Caco-2 (cell line): ENCODE results near the gene WDR59. TPM values are rescaled to one million over a fixed set of nuclear protein-coding genes. Genes with fewer than 3 reads are reported as not detected.

Source experiments
- BruUV-seq: library from RNA; stranded (reverse); fragments of 400-500 nt; replicated peaks from 2 replicates; lab custom pipeline; 2021; lab: Mats Ljungman, UMichigan
- CTCF ChIA-PET: fragments of 300-600 bp; sonication (Branson Sonifier 250); formaldehyde crosslinking; loops from one replicate; lab custom pipeline; 2022; ENCODE audit warnings: antibody characterized with exemption; lab: Charles Lee
- POLR2A ChIA-PET: fragments of 300-600 bp; sonication (Branson Sonifier 250); formaldehyde crosslinking; loops from one replicate; lab custom pipeline; 2022; ENCODE audit warnings: antibody characterized with exemption; lab: Charles Lee
- DNase-seq, 2 experiments: peaks; one replicate each; pipeline versions ENCODE4 v3.0.0 to v3.0.0-alpha.2; 2020 to 2022
- H3K27me3 ChIP-seq: replicated peaks from 2 replicates; pipeline ENCODE4 v1.6.0; 2011; ENCODE audit warnings: low read length; ENCODE audit not compliant: control insufficient read depth, insufficient read depth
- H3K36me3 ChIP-seq: 2 replicates; pipeline ENCODE4 v1.5.1; 2011; ENCODE audit warnings: low read length; ENCODE audit not compliant: control insufficient read depth, insufficient read depth
- H3K4me1 ChIP-seq: fragments of 250-450 bp; sonication (Bioruptor Pico); 2 replicates; pipeline ENCODE4 v1.5.1; 2020; ENCODE audit warnings: mild to moderate bottlenecking
- H3K4me3 ChIP-seq: 2 replicates; pipeline ENCODE4 v1.5.1; 2011; ENCODE audit warnings: low read depth, mild to moderate bottlenecking, control low read depth, low read length
- H3K9me3 ChIP-seq: fragments of 250-450 bp; sonication (Bioruptor Pico); 2 replicates; pipeline ENCODE4 v1.5.1; 2020; ENCODE audit warnings: mild to moderate bottlenecking, moderate library complexity
- H3K27ac Mint-ChIP-seq: one replicate; pipeline ENCODE4 v1.8.0; 2022; ENCODE audit warnings: mixed read lengths; ENCODE audit not compliant: unreplicated experiment
- H3K27me3 Mint-ChIP-seq: one replicate; pipeline ENCODE4 v1.8.0; 2022; ENCODE audit warnings: mixed read lengths; ENCODE audit not compliant: insufficient read depth, unreplicated experiment
- H3K36me3 Mint-ChIP-seq: one replicate; pipeline ENCODE4 v1.8.0; 2022; ENCODE audit warnings: mild to moderate bottlenecking, mixed read lengths; ENCODE audit not compliant: insufficient read depth, unreplicated experiment
- H3K4me1 Mint-ChIP-seq: one replicate; pipeline ENCODE4 v1.8.0; 2022; ENCODE audit warnings: low read depth, mixed read lengths; ENCODE audit not compliant: unreplicated experiment
- H3K4me3 Mint-ChIP-seq: one replicate; pipeline ENCODE4 v1.8.0; 2022; ENCODE audit warnings: mild to moderate bottlenecking, moderate library complexity, mixed read lengths; ENCODE audit not compliant: unreplicated experiment
- H3K9me3 Mint-ChIP-seq: one replicate; pipeline ENCODE4 v1.8.0; 2022; ENCODE audit warnings: mixed read lengths; ENCODE audit not compliant: unreplicated experiment
- intact Hi-C: fragments of 100-400 bp; cut with micrococcal nuclease; formaldehyde crosslinking; loops from one replicate; pipeline ENCODE4 v1.10.0; 2022; ENCODE audit not compliant: unreplicated experiment
- total RNA-seq: library from RNA; stranded (reverse); gene quantifications from 2 replicates; pipeline ENCODE4 v1.2.3, GENCODE V29; 2022
- TF ChIP-seq, protein P1 (sequence below), 2 experiments: fragments of 200-600 bp in 1 of 2; IDR thresholded peaks; 1 replicate in 1 of 2; 2 replicates in 1 of 2; pipeline versions ENCODE4 v1.5.1 to v1.8.0; 2011 to 2022; ENCODE audit warnings: antibody characterized with exemption in 1 of 2, control low read depth in 1 of 2, inconsistent platforms in 1 of 2, low read depth in 1 of 2, low read length in 1 of 2, mild to moderate bottlenecking in 1 of 2, moderate library complexity in 1 of 2; ENCODE audit not compliant: insufficient read depth in 1 of 2, severe bottlenecking in 1 of 2, unreplicated experiment in 1 of 2

The WDR59 gene
- total RNA-seq, 1 experiment from 2014 or later, result 148 TPM

DNA sequence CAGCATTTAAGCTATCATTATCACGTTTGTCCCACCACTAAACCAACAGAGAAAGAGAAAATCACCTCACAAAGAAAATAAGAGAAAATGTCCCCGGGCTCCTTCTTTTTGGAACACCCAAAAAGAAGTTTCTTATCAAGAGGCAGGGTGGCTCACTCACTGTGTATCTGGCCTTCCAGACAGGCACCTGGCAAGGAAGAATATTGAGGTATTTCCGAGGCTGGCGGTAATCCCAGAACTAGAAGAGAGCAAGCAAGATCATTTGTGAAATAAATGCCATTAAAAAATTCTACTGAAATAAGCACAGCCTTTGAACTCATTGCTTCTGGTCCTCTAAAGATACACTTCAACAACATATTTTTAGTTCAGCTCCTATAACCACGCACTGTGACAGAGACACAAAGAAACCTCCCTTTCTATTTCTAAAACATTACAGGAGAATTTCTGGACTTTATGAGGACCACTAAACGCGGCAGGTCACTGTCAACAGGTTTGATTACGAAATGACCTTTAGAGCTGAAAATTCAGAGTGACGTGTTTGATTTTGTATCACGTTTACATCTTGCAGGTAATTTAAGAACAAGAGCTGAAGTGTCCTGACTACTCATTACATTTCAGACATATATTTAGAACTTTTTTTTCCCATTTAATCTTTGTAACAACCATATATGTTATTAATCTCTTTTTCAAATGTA, 61.0 kb downstream of the WDR59 start:
- H3K4me1 ChIP-seq, result no peaks in the 10 kb centered on the region
- no peak overlapping the region for H3K27ac Mint-ChIP-seq

DNA sequence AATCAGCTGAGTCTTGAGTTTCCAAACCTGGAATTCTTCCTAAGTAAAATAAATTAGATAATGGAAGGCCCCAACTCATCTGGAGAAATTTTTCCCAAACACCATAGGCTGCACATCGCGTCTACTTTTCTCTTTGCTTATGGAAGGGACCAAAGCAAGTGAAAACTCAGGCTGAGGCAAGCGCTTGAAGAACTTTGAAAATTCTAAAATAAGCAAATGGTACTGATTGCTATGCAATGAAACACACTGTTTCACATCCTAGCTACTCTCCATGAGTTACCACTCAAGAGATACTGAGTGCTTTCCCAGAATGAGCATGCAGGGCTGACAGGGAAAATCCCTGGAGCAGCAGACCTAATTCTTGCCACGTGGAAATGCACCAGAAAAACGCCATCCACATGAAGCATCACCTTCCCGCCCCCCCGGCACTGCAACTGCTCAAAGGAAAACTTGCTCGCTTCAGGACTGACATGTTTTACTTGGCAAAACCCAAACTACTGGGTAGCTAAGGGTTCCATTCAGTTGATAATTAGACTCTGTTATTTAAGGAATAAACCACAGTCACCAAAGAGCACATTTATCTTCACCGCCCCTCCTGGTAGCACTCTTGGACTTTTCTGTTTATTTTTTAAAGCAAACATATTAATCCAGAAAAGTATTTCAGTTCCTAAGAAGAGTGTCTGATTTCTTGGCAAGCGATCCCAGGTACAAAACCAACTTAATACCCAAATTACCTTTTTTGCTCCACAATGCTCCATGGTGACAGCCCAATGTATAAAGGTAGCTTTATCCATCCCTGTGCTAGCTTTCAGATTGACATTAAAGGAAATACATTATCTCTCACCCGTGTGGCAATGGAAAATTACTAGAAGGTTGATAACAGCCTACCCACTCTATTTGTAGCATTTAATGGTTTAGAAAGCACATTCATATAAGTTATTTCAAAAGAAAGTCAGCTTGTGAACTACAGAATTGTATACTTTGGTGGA, 62.5 kb downstream of the WDR59 start:
- no peaks in the 10 kb centered on the region for H3K9me3 Mint-ChIP-seq
- Histone ChIP-seq H3K4me3 (no peak overlapping the region), H3K9me3 (no peaks in the 10 kb centered on the region), H3K4me1 (no peaks in the 10 kb centered on the region), H3K36me3 (peaks cover 14% of the 10 kb centered on the region), H3K27me3 (no peaks in the 10 kb centered on the region)
- no peaks in the 10 kb centered on the region for H3K4me1 Mint-ChIP-seq
- no peak for DNase-seq
- CTCF ChIA-PET, result interaction anchor here (1.0 kb wide), 1 partner anchor 188 kb away, joined by 3 read pairs; no protein-coding TSS in a partner anchor
- POLR2A ChIA-PET, result no interaction called here
- no peak overlapping the region for H3K27ac Mint-ChIP-seq
- no peaks in the 10 kb centered on the region for H3K27me3 Mint-ChIP-seq
- no peak overlapping the region for H3K4me3 Mint-ChIP-seq
- intact Hi-C loops, result no loop called here
- TSS peak; percentile 24 for BruUV-seq
- TF ChIP-seq, protein P1, sequence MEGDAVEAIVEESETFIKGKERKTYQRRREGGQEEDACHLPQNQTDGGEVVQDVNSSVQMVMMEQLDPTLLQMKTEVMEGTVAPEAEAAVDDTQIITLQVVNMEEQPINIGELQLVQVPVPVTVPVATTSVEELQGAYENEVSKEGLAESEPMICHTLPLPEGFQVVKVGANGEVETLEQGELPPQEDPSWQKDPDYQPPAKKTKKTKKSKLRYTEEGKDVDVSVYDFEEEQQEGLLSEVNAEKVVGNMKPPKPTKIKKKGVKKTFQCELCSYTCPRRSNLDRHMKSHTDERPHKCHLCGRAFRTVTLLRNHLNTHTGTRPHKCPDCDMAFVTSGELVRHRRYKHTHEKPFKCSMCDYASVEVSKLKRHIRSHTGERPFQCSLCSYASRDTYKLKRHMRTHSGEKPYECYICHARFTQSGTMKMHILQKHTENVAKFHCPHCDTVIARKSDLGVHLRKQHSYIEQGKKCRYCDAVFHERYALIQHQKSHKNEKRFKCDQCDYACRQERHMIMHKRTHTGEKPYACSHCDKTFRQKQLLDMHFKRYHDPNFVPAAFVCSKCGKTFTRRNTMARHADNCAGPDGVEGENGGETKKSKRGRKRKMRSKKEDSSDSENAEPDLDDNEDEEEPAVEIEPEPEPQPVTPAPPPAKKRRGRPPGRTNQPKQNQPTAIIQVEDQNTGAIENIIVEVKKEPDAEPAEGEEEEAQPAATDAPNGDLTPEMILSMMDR (IDR thresholded peaks at IDR 0.05; ENCODE audit: insufficient read depth in 1 of 2, low read depth in 1 of 2, low read length in 1 of 2, severe bottlenecking in 1 of 2, unreplicated experiment in 1 of 2), result no peak
- H3K36me3 Mint-ChIP-seq, result peaks cover 93% of the 10 kb centered on the region

More for the DNA sequence above, 61.0 kb downstream of the WDR59 start:
- Histone ChIP-seq H3K4me3 (no peak overlapping the region), H3K36me3 (peaks cover 14% of the 10 kb centered on the region), H3K27me3 (no peaks in the 10 kb centered on the region), H3K9me3 (no peaks in the 10 kb centered on the region)
- Mint-ChIP-seq H3K36me3 (peaks cover 93% of the 10 kb centered on the region), H3K27me3 (no peaks in the 10 kb centered on the region), H3K4me1 (no peaks in the 10 kb centered on the region), H3K9me3 (no peaks in the 10 kb centered on the region), H3K4me3 (no peak overlapping the region)
- intact Hi-C loops, result no loop called here
- TF ChIP-seq, protein P1 (IDR thresholded peaks at IDR 0.05; ENCODE audit: insufficient read depth in 1 of 2, low read depth in 1 of 2, low read length in 1 of 2, severe bottlenecking in 1 of 2, unreplicated experiment in 1 of 2), result no peak
- CTCF ChIA-PET, result no interaction called here
- no TSS peak for BruUV-seq
- no peak for DNase-seq
- POLR2A ChIA-PET, result interaction anchor here (0.6 kb wide), 1 partner anchor 12 kb away, joined by 5 read pairs; no protein-coding TSS in a partner anchor

DNA sequence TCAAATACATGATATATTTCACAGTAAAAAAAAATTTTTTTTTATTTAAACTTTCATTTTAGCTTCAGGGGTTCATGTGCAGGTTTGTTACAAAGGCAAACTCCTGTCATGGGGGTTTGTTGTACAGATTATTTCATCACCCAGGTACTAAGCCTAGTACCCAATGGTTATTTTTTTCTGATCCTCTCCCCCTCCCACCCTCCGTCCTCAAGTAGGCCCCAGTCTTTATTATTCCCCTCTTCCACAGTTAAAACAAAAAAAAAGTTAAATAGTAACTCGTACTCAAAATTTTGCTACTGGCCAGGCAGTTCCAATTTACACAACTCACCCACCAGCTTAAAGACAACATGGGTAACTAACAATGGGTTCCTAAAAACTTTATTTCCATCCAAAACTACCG, 63.9 kb downstream of the WDR59 start:
- peaks cover 96% of the 10 kb centered on the region for H3K36me3 Mint-ChIP-seq
- no peaks in the 10 kb centered on the region for H3K4me1 Mint-ChIP-seq
- POLR2A ChIA-PET, result no interaction called here
- no peaks in the 10 kb centered on the region for H3K9me3 Mint-ChIP-seq
- no peak overlapping the region for H3K4me3 Mint-ChIP-seq
- Histone ChIP-seq H3K4me1 (no peaks in the 10 kb centered on the region), H3K27me3 (no peaks in the 10 kb centered on the region), H3K9me3 (no peaks in the 10 kb centered on the region), H3K36me3 (peaks cover 14% of the 10 kb centered on the region), H3K4me3 (no peak overlapping the region)
- no peak for DNase-seq
- H3K27ac Mint-ChIP-seq, result no peak overlapping the region
- intact Hi-C loops, result no loop called here
- CTCF ChIA-PET, result no interaction called here
- TF ChIP-seq, protein P1 (IDR thresholded peaks at IDR 0.05; ENCODE audit: insufficient read depth in 1 of 2, low read depth in 1 of 2, low read length in 1 of 2, severe bottlenecking in 1 of 2, unreplicated experiment in 1 of 2), result no peak
- no TSS peak for BruUV-seq
- no peaks in the 10 kb centered on the region for H3K27me3 Mint-ChIP-seq
